RCC 7860 (cell line): ENCODE results near the gene CYB5D1.
"Not testable (repeated sequence)": the region's sequence is repeated elsewhere in the genome, so short reads cannot be mapped to it uniquely, and the experiment has no call there.

ENCODE experiments used
- DNase-seq: peaks from one replicate; pipeline ENCODE4 v3.0.0-alpha.2; 2015; ENCODE audit warnings: low spot score
- FAIRE-seq: peaks from 2 replicates; lab custom pipeline; 2012; peaks lifted over from hg19 to GRCh38; lab: Jason Lieb, UNC

Gene CYB5D1, protein sequence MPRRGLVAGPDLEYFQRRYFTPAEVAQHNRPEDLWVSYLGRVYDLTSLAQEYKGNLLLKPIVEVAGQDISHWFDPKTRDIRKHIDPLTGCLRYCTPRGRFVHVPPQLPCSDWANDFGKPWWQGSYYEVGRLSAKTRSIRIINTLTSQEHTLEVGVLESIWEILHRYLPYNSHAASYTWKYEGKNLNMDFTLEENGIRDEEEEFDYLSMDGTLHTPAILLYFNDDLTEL

GRCh38 chr17:7857713-7858521 is at the start of gene CYB5D1:
TSS of gene CYB5D1 (plus strand) at chr17:7858003. CDS start at chr17:7858135, 132 bp downstream.
- FAIRE-seq (no peak), DNase-seq (peak; percentile 84)

DNA sequence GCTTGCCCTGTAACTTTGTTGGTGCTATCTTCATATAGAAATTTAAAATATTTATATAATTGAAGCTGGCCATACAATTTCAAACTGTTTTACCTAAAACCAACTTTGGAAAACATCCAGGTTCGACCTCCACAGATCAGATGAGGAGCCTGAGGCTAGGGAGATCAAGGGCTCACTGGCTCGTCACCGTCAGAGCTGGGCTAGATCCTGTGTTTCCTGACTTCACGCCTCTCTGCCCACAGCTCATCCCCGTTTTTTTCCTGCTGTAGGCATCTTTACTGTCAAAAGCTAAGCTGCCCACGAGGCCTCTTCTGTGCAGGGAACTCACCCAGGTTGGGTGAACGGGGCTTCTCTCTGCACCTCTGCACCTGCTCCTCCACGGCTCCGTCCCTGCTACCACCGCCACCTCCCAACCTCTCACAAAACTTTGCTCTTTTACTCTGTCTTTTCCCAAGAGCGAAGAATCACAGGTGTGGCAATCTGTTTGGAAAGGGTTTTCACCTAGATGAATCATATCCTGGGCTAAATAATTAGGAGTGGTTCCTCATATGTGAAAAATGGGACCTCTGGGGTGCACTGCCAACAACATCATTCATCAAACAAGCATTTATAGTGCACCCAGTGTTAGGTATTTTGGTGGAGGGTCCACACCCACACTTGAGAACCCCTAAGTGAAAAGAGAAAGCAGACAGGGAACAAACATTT is 48.6 kb upstream of the CYB5D1 start:
- DNase-seq, result peak; percentile 5
- FAIRE-seq, result no peak

DNA sequence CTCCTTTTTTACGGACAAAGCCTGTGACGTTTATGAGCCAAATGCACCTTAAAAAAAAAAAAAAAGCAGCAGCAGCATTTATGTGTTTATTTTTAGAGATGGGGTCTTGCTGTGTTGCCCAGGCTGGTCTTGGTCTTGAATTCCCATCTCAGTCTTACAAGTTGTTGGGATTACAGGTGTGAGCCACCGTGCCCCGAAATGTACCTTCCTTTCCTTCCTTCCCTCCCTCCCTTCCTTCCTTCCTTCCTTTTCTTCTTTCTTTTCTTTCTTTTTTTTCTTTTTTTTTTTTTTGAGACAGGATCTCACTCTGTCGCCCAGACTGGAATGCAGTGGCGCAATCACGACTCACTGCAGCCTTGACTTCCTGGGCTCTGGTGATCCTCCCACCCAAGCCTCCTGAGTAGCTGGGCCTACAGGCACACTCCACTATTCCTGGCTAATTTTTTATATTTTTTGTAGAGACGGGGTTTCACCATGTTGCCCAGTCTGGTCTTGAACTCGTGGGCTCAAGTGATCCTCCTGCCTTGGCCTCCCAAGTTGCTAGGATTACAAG is 47.9 kb upstream of the CYB5D1 start:
- not testable (repeated sequence) for FAIRE-seq, DNase-seq

GRCh38 chr17:7811251-7811650 is 46.6 kb upstream of the CYB5D1 start:
- FAIRE-seq (no peak), DNase-seq (no peak)

- DNase-seq (no peak), FAIRE-seq (no peak)
These were observed 42.8 kb upstream of the CYB5D1 start for GRCh38 chr17:7814969-7815368.

- DNase-seq (no peak), FAIRE-seq (no peak)
These were observed 40.7 kb upstream of the CYB5D1 start for GRCh38 chr17:7816926-7817642.

DNA sequence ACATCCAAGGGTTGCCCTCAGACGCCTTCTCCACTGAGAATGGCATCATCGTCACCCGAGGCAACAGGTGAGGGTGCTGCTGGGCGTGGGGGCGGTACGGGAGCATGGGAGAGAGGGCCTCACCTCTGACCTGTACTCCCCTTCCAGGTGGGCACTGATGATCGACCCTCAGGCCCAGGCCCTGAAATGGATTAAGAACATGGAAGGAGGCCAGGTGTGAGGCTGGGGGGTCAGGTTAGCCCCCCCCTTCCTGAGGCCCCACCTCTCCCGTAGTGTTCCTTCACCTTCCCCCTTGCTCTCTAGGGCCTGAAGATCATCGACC is 40.2 kb upstream of the CYB5D1 start:
- FAIRE-seq, result no peak

DNA sequence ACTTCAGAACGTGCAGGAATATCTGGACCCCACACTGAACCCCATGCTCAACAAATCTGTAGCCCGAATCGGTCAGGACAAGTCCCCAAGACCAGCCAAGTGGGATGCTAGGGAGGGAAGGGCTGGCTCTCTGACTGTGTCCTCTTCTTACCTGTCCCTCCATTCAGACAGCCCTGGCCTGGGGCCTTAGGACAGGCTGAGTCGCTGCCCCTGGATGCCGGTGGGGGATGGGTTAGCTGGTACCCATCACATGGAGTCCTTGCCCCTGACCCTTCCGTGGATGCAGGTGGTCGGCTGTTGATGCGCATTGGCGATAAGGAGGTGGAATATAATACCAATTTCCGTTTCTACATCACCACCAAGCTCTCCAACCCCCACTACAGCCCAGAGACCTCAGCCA is 39.8 kb upstream of the CYB5D1 start:
- DNase-seq (no peak), FAIRE-seq (no peak)

More for the DNA sequence above, 40.2 kb upstream of the CYB5D1 start:
- DNase-seq, result no peak

GRCh38 chr17:7818746-7819645 is 38.8 kb upstream of the CYB5D1 start:
- DNase-seq, result no peak
- no peak for FAIRE-seq

- DNase-seq (no peak), FAIRE-seq (no peak)
These were observed 37.6 kb upstream of the CYB5D1 start for GRCh38 chr17:7820231-7820630.

DNA sequence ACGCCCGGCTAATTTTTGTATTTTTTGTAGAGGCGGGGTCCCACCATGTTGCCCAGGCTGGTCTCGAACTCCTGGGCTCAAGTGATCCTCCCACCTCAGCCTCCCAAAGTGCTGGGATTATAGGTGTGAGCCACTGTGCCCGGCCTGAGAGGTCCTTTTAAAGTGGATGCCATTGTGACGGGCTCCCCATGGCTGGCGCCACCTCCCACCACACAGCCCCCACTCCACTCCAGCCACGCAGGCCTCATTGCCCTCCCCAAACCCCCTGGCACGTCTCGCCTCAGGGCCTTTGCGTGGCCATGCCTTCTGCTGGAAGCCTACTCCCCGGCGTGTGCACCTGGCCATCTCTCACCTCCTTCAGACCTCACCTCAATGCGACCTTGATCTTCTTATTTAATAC is 35.7 kb upstream of the CYB5D1 start:
- DNase-seq (no peak), FAIRE-seq (no peak)

DNA sequence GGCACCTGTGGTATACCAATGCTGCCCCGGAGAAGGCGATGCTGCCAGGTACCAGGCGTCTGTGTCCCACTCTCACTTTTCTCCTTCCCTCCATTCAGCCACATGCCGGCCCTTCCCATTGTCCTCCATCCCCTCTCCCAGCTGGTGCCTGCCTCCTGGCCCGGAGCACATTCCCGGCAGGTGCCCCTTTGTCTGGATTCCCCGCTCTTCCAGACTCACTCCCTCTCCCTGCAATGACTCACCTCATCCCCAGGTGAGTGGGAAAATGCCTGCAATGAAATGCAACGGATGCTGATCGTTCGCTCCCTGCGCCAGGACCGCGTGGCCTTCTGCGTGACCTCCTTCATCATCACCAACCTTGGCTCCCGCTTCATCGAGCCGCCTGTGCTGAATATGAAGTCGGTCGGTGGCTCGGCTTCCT is 34.2 kb upstream of the CYB5D1 start:
- no peak for DNase-seq
- no peak for FAIRE-seq

- no peak for DNase-seq
- FAIRE-seq, result no peak
These were observed 33.5 kb upstream of the CYB5D1 start for GRCh38 chr17:7824021-7824924.

- DNase-seq (peak; percentile 45), FAIRE-seq (peak; percentile 22)
These were observed 32.4 kb upstream of the CYB5D1 start for GRCh38 chr17:7825206-7825990.

- FAIRE-seq (no peak), DNase-seq (no peak)
These were observed 27.2 kb upstream of the CYB5D1 start for GRCh38 chr17:7830616-7831015.

GRCh38 chr17:7831233-7831632 is 26.6 kb upstream of the CYB5D1 start:
- no peak for FAIRE-seq
- no peak for DNase-seq

DNA sequence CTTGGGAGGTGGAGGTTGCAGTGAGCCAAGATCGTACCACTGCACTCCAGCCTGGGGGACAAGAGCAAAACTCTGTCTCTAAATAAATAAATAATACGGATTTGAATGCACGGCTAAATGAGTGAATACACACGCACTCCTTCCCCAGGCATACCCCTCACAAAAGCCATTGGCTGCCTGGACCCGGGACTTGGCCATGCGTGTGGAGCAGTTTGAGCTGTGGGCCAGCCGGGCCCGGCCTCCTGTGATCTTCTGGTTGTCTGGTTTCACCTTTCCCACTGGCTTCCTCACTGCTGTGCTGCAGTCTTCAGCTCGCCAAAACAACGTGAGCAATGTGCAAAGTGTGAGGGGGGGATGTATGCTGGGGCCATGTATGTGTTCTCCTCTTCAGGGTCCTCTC is 25.4 kb upstream of the CYB5D1 start:
- DNase-seq, result no peak
- FAIRE-seq, result no peak
